HG03135 (cell line): ENCODE measurements around the gene KDELR3.

Experiments used
- ATAC-seq: cut with Tn5 transposase; IDR thresholded peaks from one replicate; pipeline ENCODE4 v1.9.1; 2021; ENCODE audit warnings: mild to moderate bottlenecking, moderate library complexity; ENCODE audit not compliant: unreplicated experiment

KDELR3 gene

DNA sequence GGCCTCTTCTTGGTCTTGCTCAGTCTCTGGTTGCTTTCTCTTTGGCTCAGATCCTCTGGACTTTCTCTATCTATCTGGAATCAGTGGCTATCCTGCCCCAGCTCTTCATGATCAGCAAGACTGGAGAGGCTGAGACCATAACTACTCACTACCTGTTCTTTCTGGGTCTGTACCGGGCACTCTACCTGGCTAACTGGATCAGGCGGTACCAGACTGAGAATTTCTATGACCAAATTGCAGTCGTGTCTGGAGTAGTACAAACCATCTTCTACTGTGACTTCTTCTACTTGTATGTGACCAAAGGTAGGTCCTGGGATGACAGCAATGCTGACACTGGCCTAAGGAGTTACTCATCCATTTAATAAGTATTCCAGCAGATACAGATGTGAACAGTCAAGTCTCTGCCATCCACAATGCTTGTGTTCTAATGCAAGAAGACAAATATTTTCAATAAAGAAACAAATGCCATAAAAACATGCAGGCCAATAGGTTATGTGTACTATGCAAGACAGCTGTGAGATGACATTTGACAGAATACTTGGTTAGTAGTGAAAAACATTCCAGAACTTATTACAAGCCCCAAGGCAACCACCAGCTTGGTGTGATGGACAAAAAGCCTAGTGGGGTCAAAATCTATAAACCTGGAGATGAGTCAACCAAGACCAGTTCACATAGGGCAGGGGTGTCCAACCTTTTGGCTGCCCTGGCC lies 13.4 kb downstream of the KDELR3 start:
- ATAC-seq, result no peak

DNA sequence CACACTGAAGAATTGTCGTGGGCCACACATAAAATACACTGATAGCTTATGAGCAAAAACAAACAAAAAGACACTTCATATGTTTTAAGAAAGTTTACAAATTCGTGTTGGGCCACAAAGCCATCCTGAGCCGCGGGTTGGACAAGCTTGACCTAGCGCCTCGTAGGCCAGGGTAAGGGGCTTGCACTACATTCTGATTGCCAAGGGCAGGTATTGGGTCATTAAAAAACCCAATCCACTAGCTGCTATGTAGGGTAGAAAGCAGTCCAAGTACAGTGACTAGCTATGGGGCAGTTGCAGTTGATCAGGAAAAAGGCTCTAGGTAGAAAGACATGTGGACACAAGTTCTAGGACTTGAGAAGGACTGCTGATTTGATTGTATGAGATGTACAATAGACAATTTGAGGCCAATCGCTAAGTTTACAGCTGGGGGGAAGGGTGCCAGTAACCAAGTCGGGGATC lies 14.0 kb downstream of the KDELR3 start:
- no peak for ATAC-seq

DNA sequence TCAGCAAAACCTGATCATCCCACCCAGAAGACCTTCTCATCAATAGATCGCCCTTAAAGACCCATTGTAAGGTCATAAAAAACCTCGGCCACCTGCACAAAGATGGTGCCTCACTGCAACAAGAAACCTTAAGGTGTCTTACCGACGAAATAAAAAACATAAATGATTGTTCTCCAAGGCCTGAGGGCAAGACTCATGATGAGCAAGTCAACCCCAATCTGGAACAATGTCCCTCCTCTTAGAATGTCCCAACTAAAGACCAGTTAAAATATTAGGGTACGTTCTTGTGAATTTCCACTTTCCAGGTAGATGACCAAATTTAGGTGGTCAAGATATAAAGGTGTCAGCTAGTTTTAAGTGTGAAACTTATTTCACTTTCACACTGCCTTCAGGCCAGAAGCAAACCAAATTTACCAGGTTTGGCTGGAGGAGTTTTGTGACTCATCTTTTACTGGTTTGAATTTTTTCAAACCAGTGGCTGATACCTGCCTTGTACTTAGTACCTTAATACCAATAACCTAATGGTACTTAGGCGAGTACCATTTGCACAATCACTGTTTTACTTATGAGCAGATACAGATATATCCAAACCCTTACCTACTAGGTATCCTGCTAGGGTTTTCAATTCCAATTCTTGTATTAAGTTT lies 14.9 kb downstream of the KDELR3 start:
- no peak for ATAC-seq

DNA sequence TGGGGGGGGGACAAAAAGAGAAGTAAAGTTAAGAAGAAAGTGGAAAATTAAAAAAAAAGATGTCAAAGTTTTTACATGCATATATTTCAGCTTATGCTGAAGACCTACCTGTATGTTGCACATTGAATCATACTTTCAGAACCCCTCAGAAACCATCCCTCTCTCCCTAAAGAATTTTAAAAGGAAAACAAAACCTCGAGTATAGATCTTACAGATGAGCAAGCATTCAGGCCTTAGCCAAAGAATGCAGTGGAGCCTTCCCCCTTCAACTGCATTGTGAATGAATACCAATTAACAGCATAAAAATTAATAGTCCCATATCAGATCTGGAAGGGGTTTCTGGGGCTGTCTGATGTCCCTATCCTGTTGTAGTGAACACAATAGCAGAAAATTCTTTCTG lies 16.3 kb downstream of the KDELR3 start:
- no peak for ATAC-seq

DNA sequence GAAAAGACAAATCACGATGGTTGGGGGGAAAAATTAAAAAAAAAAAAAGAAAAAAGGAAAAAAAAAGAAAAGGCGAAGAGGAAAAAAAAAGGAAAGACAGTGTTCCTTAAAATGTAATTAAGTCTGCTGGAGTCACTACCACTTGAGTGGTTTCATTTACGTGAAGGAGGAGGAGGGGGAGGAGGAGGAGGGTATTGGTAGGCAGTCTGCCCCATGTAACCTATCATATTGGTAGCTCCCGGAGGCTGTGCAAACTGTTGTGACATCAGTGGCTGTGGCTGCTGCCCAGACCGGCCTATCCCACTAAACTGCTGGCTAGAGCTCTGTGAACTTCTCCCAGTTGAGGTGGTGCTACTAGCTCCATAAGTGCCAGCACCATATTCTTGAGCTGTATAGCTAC lies 17.9 kb downstream of the KDELR3 start:
- ATAC-seq, result no peak

DNA sequence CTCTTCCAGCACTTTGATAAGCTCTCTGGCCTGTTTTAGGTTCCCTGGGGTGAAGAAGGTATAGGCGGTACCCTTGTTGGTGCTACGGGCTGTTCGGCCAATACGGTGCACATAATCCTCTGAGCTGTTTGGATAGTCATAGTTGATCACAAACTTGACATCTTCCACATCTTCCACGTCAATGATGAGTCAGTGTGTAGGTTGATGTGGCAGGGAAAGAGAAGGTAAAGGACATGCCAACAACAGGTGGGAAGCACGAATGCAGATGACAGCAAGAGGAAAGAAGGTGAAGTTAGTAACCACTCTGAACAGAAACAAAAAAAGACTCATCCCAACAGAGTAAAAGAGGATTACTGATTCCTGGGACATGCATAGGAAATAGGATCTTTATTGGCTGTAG lies 20.1 kb downstream of the KDELR3 start:
- no peak for ATAC-seq

DNA sequence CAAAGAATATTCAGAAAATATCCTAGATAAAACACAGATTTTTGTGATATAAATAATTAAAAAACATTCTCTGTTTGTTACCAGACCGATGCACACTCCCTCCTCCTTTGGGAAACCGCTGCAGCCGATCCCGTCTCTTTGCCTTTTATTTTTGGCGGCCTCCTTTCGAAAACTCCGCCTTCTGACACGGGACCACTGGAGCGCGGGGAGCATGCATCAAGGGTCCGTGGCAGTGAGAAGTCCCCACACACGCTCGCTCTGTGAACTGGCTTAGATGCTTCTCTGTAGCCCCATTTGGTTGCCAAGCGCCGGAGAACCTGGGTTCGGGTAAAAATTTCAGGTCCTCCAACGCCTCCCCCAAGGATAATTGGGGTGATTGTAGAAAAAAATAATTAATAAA lies 21.2 kb downstream of the KDELR3 start:
- ATAC-seq, result no peak

DNA sequence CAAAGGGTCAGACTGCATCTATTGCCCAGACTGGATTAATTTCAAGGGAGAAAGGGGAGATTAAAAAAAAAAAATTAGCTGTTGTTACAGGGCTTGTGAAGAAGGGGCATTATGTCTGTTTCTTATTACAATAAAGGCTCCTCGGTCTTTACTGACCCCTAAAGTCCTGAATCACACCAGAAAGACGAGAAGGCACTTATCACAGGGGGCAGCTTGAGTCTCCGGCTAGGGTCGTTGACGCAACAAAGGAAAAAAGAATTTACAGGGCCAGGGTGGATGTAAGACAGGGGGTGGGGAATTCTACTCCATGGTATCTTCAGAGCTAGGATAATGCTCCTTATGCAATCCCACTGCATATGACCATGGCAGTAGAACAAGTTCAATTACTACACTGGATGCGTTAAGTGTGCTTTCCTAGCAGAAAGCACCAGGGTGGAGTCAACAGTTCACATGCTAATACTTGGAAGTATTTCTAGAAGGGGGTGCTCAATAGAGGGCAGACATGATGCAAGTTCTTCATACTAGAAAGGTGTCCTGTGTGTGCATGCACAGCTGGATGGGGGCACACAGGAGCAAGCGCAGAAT lies 21.8 kb downstream of the KDELR3 start:
- ATAC-seq, result no peak

DNA sequence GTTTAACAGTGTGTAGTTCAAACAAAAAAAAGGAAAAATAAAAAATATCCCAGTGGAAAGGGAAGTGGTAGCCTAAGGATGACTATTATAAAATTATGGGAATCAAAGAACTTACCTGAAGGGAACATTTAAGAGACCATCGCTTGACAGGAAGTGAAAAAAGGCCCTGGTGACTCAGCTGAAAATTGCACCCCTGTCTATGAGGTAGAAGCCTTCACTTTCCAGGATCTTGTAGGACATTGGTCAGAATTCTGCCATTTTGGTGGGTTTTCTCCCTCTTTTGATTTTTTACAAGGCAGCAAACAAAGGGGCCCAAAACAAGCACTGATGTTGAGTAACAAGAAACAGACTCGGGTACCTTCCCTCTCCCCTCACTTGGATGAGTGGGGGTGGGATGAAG lies 22.6 kb downstream of the KDELR3 start:
- ATAC-seq, result no peak

DNA sequence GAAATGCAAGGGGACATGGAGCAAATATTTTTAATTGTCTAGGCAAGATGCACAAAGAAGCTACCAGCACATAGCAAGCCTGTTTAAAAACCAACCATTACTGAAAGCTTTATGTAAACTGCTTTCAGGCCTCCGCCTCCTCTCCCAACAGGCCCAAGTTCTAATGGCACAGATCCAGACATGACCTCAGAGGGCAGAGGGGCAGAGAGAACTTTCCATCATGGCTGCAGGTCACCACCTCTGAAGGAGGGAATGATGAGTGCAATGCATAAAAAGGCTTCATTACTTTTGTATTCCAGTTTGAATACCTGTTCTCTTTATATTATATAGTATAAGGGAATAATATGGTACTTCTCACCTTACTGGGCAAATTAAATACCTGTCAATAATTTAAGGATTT lies 23.0 kb downstream of the KDELR3 start:
- ATAC-seq, result no peak

DNA sequence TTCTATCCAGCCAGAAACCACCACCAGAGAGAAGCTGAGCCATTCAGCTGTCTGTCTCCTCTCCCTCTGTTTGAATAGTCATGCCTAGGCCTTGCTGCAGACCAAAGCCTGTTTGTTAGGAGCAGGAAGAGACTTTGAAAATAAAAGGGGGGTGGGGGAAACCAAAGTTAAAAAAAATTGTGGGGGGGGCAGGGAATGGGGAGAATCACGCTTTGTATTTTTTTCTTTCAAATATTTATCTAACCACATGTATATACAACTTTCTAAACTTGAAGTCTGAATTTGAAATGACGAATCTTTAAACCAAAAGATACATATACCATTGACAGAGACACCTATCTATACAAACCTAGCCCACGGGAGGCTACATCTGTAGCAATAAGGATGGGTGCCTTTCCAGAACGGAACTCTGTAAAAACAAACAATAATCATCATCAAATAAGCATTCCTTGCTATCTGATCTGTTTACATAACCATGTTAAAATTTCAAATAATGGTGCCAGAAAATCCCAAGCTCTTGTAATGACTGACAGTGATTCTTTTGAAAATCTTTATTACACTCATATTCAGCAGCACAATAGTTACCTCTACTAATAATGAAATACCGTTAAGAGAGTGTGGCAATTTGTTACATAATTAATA lies 23.9 kb downstream of the KDELR3 start:
- no peak for ATAC-seq

DNA sequence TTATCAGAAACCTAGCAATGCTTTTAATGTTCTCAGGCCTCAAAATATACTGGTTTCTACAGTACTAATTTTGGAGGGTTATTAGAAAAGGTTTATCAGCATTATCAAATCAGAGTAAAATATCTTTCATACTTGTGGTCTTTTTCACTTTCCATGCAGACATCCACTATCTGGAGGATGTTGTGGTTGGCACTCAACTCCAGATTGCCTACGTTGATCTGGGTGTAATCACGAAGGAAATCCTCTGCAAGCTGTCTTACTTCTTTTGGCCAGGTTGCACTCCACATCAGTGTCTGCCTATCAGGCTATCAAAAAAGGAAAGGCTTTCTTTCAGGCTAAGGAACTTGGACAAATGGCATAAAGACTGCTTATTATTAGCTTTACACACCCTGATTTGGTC lies 26.6 kb downstream of the KDELR3 start:
- no peak for ATAC-seq

DNA sequence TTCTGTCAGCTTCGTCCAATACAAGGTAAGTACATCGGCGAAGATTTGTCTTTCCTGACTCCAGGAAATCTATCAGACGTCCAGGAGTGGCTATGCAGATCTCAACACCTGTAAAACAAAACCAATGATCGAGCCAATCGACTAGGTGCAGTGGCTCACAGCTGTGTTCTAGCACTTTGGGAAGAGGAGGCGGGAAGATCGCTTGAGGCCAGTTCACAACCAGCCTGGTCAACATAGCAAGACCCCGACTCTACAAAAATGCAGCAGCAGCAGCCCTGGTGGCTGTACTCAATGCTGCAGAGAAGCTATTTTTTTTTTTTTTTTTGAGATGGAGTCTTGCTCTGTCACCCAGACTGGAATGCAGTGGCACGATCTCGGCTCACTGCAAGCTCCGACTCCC lies 27.0 kb downstream of the KDELR3 start:
- no peak for ATAC-seq

DNA sequence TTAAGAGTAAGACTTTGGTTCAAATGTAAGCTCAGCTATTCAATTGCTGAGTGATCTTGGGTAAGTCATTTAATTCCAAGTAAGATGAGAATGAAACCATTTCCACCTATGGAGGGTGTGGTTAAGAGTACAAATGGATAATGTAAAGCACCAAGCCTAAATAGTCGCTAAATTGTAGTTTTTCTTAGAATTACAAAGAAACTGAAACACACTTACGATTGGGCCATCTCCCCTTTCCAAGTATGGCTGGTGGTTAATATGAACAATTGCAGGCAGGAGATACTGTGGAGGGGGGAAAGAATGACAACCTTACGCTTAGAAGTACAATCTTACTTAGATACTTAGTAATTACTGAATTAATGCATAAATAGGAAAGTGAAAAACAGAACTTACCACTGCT lies 30.0 kb downstream of the KDELR3 start:
- ATAC-seq, result no peak

DNA sequence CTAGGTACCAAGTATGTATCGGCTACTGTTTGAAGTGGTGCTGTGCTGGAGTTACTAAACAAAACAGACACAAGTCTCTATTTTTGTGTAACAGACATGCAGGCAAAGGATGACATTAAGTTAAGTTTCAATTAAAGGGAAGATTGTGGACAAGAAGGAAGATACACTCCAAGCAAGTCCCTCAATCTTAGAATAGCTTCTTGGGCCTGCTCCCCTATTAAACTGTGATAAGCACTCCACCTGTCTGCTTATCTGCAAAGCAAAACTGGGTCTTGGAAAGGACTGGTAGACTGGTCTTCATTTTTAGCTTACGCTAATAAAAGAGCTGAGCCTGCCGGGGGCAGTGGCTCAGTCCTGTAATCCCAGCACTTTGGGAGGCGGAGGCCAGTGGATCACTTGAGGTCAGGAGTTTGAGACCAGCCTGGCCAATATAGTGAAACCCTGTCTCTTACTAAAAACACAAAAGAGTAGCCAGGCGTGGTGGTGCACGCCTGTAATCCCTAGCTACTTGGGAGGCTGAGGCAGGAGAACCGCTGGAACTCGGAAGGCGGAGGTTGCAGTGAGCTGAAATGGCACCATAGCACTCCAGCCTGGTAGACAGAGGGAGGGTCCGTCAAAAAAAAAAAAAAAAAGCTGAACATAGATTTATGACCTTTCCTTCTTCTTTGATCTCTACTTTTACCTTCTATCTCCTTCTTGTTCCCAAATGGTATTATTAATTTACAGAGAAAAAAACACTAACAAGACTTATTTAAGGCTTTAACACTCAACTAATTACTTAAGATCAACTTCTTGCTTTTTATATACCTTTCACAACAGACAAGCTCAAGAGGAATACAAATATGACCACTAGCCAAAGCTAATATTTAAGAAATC lies 34.1 kb downstream of the KDELR3 start:
- ATAC-seq, result no peak

DNA sequence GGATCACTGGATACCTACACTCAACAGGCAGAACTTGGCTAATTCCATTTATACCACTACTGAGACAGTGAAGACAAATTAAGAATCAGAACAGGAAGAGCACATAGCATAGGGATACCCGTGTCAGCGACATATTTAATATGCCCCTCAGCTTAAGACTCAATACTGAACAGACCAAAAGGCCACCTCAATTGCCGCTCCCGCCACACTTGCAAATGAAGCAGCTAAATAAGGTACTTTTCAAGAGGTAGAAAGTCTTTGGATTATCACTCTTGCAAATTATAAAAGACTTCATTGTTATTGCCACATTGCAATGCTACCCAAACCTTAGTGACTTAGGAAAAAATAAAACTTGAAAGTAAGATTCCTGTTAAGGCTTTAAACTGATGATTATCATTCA lies 35.1 kb downstream of the KDELR3 start:
- no peak for ATAC-seq

DNA sequence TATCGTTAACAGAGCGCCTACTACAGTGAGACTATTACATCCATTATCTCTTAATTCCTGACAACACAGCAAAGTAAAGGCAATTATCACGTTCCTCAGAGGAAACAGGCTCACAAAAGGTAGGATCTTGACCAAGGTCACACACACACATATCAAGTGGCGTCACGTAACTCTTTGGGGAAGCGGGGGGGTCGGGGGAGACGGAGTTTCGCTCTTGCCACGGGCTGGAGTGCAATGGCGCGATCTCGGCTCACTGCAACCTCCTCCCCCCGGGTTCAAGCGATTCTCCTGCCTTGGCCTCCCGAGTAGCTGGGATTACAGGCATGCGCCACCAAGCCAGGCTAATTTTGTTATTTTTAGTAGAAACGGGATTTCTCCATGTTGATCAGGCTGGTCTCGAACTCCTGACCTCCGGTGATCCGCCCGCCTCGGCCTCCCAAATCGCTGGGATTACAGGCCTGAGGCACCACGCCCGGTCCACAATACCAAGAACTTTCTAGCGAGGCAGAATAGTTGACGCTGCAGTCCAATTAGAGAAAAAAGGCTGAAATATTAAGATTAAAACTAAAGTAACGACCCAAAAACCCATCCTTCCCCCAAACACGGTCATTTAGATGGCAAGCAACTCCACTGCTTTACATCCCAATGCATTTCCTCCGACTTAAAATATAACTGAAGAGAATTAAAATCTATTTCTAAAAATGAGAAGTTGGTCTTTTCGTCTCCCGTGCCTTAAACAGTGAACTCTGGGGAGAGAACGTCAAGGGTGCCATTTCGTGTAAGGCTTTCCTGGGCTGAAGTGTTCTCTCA lies 37.0 kb downstream of the KDELR3 start:
- ATAC-seq, result no peak

DNA sequence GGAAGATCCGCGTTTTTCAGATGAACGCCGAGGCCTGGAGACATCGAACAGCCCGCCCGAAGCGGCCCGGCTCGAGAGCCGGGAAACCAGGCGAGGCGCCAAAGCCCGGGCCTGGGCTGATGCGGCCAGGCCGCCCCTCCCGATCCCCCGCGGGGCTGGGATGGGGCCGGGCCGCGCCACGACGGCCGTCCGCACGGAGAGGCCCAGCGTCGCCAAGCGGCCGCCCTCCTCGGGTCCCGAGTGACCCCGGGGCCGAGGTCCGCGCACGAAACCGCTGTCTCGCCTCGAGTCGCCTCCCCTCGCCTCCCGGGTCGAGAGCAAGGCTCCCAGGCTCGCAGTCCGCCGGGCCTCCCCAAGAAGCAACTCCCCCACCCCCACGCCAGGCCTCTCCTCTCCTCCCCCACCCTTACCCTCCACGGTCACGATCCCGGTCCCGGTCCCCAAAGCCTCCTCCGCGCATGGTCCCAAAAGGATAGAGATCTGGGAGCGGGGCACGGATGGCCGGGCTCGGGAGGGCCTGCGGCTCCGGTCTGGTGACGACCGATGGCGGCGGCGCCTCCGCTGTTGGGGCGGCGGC lies 37.7 kb downstream of the KDELR3 start:
- ATAC-seq, result peak; percentile 24

DNA sequence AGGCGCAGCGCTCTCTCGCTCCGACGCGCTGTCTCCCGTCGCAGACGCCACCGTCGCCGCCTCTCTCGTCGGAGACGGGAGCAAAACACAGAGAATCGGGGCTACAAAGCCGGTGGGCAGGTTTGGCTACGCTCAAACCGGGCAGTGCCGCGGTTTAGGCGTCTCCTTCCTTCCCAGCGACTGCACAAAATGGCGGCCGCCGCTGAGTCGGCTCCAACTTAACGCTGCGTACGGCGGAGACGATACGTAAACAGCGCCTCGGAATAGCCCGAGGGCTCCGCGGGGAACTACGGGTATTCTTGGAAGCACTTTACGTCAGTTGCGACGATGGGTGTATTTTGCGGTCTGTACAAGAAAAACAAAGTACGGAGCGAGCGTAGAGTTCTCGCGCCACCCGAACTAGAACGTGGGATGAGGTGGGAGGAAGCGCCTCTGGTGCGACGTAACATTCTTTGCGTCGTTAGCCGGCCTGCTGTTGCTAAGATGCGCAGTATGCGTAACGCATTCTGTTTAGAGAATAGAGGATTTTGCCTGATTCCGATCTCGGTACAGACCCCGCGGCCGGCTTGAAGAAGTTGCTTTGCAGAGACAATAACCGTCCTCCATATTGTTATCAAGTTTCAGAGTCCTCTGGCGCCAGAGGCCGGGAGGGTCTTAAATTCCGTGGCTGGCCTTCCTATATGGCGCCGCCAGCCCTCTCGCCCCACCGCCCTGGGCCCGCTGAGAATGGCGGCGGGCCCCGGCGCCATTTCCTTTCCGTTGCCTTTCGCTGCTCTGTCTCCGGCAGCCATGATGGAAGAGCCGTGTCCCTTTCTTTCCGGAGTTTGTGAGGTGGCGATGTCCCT lies 38.4 kb downstream of the KDELR3 start, which contains the start of gene DDX17:
DDX17 (minus strand) TSS at position 194 of the 845 bp plus-strand sequence.
- ATAC-seq, result peak; percentile 77
